Type B pancreatic cell (in vitro differentiated cells): Measurements from ENCODE around the gene USH2A. TPM values are rescaled to one million over a fixed set of nuclear protein-coding genes. Genes with fewer than 3 reads are reported as not detected.

Experiments used
- DNase-seq: peaks from one replicate; pipeline ENCODE4 v3.0.0; 2021; ENCODE audit warnings: mixed read lengths; ENCODE audit not compliant: unreplicated experiment; ENCODE audit errors: extremely low spot score
- H3K27ac Mint-ChIP-seq: 2 replicates; pipeline ENCODE4 v1.8.0; 2021; ENCODE audit warnings: mild to moderate bottlenecking, mixed read lengths
- H3K27me3 Mint-ChIP-seq: 2 replicates; pipeline ENCODE4 v1.8.0; 2021; ENCODE audit warnings: mixed read lengths
- H3K36me3 Mint-ChIP-seq: 2 replicates; pipeline ENCODE4 v1.8.0; 2021; ENCODE audit warnings: mixed read lengths
- H3K4me1 Mint-ChIP-seq: one replicate; pipeline ENCODE4 v1.8.0; 2021; ENCODE audit warnings: mixed read lengths; ENCODE audit not compliant: unreplicated experiment
- H3K4me3 Mint-ChIP-seq: 2 replicates; pipeline ENCODE4 v1.8.0; 2021; ENCODE audit warnings: mild to moderate bottlenecking, mixed read lengths
- H3K9me3 Mint-ChIP-seq: 2 replicates; pipeline ENCODE4 v1.8.0; 2021; ENCODE audit warnings: mixed read lengths
- total RNA-seq: library from RNA; stranded (reverse); gene quantifications from 2 replicates; pipeline ENCODE4 v1.2.1, GENCODE V29; 2021; ENCODE audit warnings: low replicate concordance
- TF ChIP-seq, protein P1 (sequence below): fragments of 200-600 bp; sonication (generic); conservative IDR thresholded peaks from 2 replicates; pipeline ENCODE4 v1.5.0; 2021; ENCODE audit warnings: antibody characterized with exemption, mild to moderate bottlenecking

Gene USH2A
- total RNA-seq, 1 donor from 2014 or later, result 0.22 TPM

DNA sequence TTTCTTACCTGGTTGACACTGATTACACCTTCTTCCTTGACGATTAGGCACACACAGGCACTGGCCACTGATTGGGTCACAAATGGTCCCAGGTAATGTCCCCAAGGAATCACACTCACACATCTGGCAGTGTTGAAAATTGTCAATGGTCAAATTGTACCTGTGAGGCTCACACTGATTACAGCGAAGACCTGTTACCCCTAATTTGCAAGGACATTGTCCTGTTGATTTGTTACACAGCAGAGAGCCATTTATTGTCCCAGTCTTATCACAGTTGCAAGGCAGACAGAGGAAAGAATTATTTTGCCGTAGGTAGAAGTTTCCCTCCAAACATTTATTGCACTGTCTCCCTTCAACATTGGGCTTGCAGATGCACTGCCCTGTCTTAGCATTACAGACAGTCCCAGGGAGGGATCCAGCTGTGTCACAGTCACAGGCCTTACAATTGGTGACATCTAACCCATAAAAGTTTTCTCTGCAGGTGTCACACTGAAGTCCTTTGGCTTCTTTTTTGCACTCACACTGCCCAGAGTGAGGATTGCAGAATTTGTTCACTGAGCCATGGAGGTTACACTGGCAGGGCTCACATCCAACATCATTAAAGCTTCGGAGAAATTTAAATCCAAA, 176.6 kb downstream of the USH2A start:
- no peak for DNase-seq
- Mint-ChIP-seq H3K4me1 (no peaks in the 10 kb centered on the region), H3K27me3 (no peaks in the 10 kb centered on the region), H3K4me3 (no peak overlapping the region), H3K27ac (no peak overlapping the region), H3K9me3 (no peaks in the 10 kb centered on the region), H3K36me3 (no peaks in the 10 kb centered on the region)
- TF ChIP-seq, protein P1, sequence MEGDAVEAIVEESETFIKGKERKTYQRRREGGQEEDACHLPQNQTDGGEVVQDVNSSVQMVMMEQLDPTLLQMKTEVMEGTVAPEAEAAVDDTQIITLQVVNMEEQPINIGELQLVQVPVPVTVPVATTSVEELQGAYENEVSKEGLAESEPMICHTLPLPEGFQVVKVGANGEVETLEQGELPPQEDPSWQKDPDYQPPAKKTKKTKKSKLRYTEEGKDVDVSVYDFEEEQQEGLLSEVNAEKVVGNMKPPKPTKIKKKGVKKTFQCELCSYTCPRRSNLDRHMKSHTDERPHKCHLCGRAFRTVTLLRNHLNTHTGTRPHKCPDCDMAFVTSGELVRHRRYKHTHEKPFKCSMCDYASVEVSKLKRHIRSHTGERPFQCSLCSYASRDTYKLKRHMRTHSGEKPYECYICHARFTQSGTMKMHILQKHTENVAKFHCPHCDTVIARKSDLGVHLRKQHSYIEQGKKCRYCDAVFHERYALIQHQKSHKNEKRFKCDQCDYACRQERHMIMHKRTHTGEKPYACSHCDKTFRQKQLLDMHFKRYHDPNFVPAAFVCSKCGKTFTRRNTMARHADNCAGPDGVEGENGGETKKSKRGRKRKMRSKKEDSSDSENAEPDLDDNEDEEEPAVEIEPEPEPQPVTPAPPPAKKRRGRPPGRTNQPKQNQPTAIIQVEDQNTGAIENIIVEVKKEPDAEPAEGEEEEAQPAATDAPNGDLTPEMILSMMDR, result no peak

DNA sequence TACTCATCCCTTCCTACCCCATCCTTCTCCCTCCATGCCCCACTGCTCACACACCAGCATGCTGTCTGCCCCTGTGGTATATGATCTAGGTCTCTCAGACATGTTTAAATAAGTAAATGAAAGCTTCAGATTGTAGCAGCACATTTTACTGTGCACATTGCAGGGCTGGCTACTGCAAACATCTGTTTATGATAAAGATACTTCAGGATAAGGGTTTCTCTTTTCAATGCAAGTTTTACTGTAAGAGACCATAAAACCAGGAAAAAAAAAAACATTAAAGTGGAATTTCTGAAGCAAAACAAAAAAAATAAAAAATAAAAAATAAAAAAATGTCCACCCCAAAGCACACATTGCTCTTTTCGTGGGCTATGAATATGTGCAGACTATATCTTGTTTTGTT, 184.4 kb downstream of the USH2A start:
- no peak for DNase-seq
- peaks cover 4% of the 10 kb centered on the region for H3K4me1 Mint-ChIP-seq
- no peaks in the 10 kb centered on the region for H3K9me3 Mint-ChIP-seq
- no peak overlapping the region for H3K27ac Mint-ChIP-seq
- H3K4me3 Mint-ChIP-seq, result no peak overlapping the region
- H3K27me3 Mint-ChIP-seq, result peaks cover 7% of the 10 kb centered on the region
- TF ChIP-seq, protein P1, result no peak
- no peaks in the 10 kb centered on the region for H3K36me3 Mint-ChIP-seq

DNA sequence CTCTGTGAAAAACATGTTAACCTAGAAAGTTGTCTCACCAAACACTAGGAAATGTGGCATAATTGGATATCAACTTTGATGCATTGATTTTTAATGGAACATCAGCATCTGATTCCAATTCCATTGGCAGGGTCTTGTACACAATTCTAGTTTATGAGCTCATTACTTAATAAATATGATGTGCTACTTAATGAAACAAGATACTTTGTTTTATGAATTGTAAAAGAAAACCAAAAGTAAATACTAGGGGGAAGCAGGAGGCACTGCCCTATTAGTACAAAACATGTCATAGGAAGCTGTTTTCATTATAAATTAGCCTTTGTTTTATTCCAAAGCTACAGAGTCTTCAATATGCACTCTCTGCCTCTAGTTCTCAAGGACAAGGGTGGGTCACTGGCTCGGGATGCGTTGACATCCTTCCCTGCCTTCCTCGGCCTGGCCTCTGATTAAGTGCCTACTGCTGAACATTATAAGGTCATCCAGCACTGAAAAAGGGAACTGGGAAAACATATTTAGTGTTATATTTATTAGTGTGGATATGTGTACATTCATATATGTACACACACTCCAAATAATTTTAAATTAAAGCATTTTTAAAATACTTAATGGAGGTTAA, 185.2 kb downstream of the USH2A start:
- DNase-seq, result no peak
- no peak overlapping the region for H3K4me3 Mint-ChIP-seq
- H3K4me1 Mint-ChIP-seq, result peaks cover 4% of the 10 kb centered on the region
- no peaks in the 10 kb centered on the region for H3K9me3 Mint-ChIP-seq
- no peak overlapping the region for H3K27ac Mint-ChIP-seq
- H3K36me3 Mint-ChIP-seq, result no peaks in the 10 kb centered on the region
- H3K27me3 Mint-ChIP-seq, result peaks cover 7% of the 10 kb centered on the region
- TF ChIP-seq, protein P1, result no peak

DNA sequence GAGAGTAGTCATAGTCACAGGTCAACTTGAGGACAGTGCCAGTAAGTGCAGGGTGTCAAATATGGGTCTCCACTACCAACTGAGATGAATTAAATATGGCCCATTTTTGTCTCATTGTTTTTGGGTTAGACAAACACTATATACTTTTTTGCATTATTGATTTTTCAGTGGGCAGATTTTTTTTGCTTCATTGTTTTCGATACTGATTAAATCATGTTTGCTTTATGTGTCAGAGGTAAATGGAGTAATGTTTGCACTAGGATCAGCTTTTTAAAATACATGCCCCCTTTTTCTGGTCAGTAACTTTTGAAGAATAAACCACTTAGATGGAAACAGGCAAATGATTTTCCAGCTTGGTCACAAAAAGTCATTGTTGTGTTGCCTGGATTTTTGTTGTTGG, 199.0 kb downstream of the USH2A start:
- DNase-seq, result no peak
- TF ChIP-seq, protein P1, result no peak
- peaks cover 9% of the 10 kb centered on the region for H3K4me1 Mint-ChIP-seq
- no peaks in the 10 kb centered on the region for H3K27me3 Mint-ChIP-seq
- no peaks in the 10 kb centered on the region for H3K36me3 Mint-ChIP-seq
- H3K4me3 Mint-ChIP-seq, result no peak overlapping the region
- peaks cover 5% of the 10 kb centered on the region for H3K9me3 Mint-ChIP-seq
- H3K27ac Mint-ChIP-seq, result no peak overlapping the region

DNA sequence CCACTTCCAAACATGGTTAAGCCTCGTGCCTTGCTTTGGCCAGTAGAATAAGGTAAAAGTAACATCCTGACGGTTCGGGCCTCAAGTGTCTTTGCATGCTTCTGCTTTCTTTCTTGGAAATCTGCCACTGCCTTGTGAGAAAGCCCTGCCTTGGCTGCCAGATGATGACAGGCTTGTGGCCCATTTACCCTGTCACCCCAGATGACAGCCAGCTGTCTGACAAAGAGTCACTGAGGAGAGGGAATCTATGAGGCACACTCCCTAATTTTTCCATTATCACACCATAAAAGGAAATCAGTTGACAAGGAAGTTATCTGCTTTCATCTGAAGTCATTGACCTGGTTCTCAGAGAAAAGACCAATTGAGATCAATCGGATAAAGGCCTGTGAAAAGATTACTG, 199.8 kb downstream of the USH2A start:
- TF ChIP-seq, protein P1, result no peak
- Mint-ChIP-seq H3K4me1 (peaks cover 9% of the 10 kb centered on the region), H3K4me3 (no peak overlapping the region), H3K9me3 (peaks cover 5% of the 10 kb centered on the region), H3K27ac (peak overlapping the region; percentile 34), H3K36me3 (no peaks in the 10 kb centered on the region), H3K27me3 (no peaks in the 10 kb centered on the region)
- no peak for DNase-seq
